A375 (cell line): ENCODE data around the gene GIMAP4. TPM values are rescaled to one million over a fixed set of nuclear protein-coding genes. Genes with fewer than 3 reads are reported as not detected.

Source experiments
- total RNA-seq: library from RNA; depleted of rRNA; stranded (reverse); fragments of >200 nt; shearing (Covaris generic); gene quantifications from 2 replicates; pipeline ENCODE4 v1.2.3, GENCODE V29; 2014; rRNA removed

GIMAP4 gene
- total RNA-seq: 0.15 TPM in 1 of 2 replicates, not detected in the other

GRCh38 chr7:150567169-150567568 is at the start of gene GIMAP4:
Gene GIMAP4, plus strand, starts transcription at chr7:150567390. Its CDS starts 2,512 bp downstream, at chr7:150569902.

Other genes with a start within 250 kb of the GIMAP4 start
- not detected in 2 replicates for gene LRRC61, start 244.0 kb upstream of the GIMAP4 start, total RNA-seq
- gene ACTR3C, start 243.8 kb upstream of the GIMAP4 start, total RNA-seq: not detected in 2 replicates
- gene RARRES2, start 225.8 kb upstream of the GIMAP4 start, total RNA-seq: not detected in 2 replicates
- gene REPIN1, start 198.6 kb upstream of the GIMAP4 start, total RNA-seq: 86.5 and 91.9 TPM in 2 replicates
- 3.1 and 3.8 TPM in 2 replicates for gene ZNF775, start 188.1 kb upstream of the GIMAP4 start, total RNA-seq
- not detected in 2 replicates for gene GIMAP8, start 116.8 kb upstream of the GIMAP4 start, total RNA-seq
- not detected in 2 replicates for gene GIMAP7, start 52.5 kb upstream of the GIMAP4 start, total RNA-seq
- gene GIMAP6, start 65.0 kb downstream of the GIMAP4 start, total RNA-seq: 0.04 and 0.05 TPM in 2 replicates
- 3.0 and 3.8 TPM in 2 replicates for gene GIMAP2, start 118.3 kb downstream of the GIMAP4 start, total RNA-seq
- gene GIMAP1, start 149.2 kb downstream of the GIMAP4 start, total RNA-seq: not detected in 2 replicates
- not detected in 2 replicates for gene GIMAP5, start 170.0 kb downstream of the GIMAP4 start, total RNA-seq
- gene TMEM176B, start 233.0 kb downstream of the GIMAP4 start, total RNA-seq: not detected in 2 replicates
- not detected in 2 replicates for gene TMEM176A, start 233.4 kb downstream of the GIMAP4 start, total RNA-seq